Measurements from ENCODE around the gene CNTN5.
"Not testable (repeated sequence)": the region's sequence is repeated elsewhere in the genome, so short reads cannot be mapped to it uniquely, and the experiment has no call there.

Gene CNTN5

DNA sequence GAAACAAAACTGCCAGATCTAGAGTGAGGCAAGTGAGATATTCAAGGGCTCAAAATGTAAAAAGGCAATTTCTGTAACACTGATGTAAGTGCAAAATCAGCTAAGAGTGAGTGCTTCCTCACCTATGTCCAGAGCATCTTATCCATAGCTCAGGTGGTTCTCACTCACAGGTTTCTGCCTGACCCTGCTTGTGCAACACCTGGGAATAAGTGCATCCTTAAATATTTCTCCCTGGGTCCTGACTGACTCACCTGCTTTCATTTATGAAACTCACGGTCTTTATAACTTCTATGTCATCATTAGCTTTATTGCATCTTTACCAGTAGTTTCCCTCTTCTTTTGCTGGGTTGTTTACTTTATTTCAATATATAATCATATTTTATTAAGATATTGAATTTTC lies 260.6 kb downstream of the CNTN5 start:
- DNase-seq, result no peak

- not testable (repeated sequence) for DNase-seq
Observed at GRCh38 chr11:99297925-99298324, 277.2 kb downstream of the CNTN5 start.

DNA sequence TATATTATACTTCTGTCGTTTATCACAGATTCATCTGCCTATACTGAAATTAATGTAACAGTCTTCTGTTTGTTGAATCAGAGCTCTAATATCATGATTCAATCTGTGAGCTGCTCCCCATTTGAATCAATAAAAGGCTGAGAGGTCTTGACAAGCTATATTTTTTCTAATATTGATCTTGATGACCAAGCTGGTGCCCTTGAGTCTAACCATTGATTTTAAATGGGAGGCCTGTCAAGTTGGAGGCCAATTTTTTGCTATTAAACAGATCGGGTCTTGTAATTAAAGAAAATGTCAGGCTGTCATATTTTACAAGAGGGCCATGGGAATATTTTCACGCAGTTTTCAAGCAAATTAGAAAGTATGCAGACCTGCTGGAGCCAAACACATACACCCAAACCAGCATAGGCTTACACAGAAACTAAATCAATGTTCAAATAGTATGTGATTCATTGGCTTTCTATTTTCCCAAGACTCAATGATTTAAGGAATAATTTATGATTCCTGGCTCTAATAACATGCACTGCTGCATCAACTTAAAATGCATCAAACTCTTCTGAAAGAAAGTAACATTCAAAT lies 286.9 kb downstream of the CNTN5 start:
- DNase-seq, result no peak

- no peak for DNase-seq
Observed at GRCh38 chr11:99311870-99312269, 291.1 kb downstream of the CNTN5 start.

- no peak for DNase-seq
Observed at GRCh38 chr11:99316776-99317520, 296.2 kb downstream of the CNTN5 start.

GRCh38 chr11:99320769-99321290 lies 300.1 kb downstream of the CNTN5 start:
- no peak for DNase-seq

- no peak for DNase-seq
Observed at GRCh38 chr11:99325847-99326246, 305.1 kb downstream of the CNTN5 start.

GRCh38 chr11:99327066-99327465 lies 306.3 kb downstream of the CNTN5 start:
- no peak for DNase-seq

DNA sequence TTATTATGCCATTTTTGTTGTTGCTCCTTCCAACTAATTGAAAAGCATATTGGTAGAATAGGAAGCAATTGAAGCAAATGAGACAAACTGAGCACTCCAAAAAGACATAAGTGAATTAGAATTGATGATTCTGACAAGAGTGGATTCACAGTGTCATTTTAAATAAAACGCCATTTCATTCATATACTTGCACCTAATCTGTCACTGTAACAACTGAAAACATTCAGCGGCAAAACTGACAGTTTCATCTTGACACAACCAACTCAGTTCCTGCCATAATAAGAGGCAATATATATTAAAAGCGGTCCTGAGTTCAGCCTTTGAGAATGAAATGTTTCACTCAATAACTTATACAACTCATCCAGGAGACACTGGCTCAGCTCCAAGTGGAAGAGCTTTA lies 306.8 kb downstream of the CNTN5 start:
- DNase-seq, result no peak

DNA sequence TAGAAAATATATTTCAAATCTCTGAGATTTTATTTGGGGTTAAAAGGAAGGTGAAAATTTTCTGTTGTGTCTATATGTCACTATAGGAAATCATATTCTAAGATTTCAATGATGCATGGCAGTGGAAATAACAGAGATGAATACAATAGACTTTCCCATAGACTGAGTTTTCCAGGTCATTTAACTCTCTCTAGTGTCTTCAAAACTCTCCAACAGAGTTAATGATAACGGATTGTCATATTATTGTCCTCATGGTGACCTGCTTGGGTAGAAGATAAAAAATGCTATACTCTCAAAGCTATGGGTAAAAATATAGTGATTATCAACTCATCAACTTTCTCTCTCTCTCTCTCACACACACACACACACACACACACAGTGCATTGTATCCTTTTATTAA lies 312.9 kb downstream of the CNTN5 start:
- no peak for DNase-seq

DNA sequence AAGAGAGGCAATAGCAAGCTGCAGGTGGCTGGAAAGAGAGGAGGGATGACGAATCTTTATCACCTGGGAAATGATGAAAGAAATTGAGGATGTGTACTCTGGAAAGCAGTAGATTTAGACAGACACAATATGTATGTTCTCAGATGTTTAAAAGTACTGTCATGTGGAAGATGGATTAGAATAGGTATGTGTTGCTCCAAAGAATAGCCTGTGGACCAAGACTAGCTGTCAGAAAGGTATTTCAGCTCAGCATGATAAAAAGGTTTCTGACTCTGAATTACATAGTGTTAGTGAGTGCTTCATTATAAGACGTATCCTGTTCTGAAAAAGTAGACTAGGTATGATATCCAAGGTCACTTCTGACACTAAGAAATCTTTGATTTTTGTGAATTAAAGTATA lies 322.4 kb downstream of the CNTN5 start:
- DNase-seq, result no peak

- no peak for DNase-seq
Observed at GRCh38 chr11:99349151-99349673, 328.5 kb downstream of the CNTN5 start.

DNA sequence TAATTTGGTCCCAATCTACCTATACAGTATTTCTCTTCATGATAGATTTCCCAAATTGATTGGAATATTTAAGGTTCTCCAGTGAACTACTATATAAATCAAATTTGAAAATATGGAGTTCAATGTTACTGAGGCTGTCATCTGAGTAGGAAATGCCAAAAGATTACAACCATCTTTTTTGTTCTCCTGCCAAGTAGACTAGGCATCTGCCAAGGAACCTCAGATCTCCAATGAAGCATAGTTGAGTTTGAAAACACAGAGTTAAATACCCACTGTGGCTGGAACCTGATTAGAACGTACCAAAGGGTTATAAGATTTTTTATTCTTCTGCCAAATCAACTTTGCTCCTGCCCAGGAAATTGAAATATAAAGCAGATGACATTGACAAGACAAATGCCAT lies 330.9 kb downstream of the CNTN5 start:
- no peak for DNase-seq

DNA sequence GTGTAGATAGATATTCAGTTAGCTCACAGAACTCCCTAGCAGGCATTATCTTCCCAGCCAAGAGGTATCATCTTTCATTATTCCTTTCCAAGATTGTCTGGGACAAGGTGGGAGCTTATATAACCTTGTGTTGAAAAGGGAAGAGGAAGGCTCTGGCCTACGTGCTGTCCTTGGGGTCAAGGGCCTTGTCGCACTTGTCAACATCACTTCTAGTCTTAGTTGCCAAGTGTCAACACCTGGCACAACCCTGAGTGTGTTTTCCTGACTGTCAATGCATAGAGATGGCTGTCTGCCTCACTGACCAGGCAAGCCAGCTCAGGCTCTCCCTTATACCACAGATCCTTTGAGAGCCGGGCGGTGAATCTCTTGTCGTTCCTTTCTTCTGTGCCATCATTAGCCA lies 331.9 kb downstream of the CNTN5 start:
- DNase-seq, result no peak

DNA sequence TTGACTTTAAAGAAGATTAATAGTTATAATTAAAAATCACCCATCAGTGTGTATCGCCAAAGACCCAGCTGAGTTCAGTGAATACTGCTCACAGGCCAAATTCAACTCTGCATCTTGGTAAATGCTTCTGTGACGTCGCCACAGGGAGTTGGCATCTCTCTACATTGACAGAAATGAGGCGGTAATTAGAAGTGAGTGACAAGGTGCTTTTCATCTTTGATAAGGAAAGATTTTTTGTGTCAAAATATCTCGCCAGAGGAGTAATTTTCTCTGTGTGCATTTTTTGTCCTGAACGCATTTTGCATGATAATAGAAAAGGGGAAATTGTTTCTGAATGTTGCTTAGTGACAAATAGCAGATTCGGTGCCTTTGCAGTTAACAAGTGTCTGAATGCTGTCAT lies 345.8 kb downstream of the CNTN5 start:
- no peak for DNase-seq

DNA sequence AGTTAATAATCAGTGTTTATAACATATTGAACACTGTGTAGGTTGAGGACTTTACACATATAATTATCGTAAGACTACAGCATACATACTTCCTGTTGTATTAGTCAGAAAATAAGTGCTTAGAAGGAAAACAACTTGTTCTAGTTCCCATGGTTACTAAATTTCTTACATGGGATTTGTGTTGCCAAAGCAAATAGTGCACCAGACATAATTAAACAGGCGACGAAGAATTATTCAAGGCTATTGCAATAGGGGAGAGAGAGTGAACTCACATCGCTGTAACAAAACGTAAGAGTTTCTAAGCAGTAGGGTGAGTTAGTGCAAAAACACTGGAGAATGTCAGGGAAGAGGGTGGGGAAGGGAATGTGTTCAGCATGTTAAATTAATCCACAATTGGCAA lies 347.8 kb downstream of the CNTN5 start:
- DNase-seq, result no peak

DNA sequence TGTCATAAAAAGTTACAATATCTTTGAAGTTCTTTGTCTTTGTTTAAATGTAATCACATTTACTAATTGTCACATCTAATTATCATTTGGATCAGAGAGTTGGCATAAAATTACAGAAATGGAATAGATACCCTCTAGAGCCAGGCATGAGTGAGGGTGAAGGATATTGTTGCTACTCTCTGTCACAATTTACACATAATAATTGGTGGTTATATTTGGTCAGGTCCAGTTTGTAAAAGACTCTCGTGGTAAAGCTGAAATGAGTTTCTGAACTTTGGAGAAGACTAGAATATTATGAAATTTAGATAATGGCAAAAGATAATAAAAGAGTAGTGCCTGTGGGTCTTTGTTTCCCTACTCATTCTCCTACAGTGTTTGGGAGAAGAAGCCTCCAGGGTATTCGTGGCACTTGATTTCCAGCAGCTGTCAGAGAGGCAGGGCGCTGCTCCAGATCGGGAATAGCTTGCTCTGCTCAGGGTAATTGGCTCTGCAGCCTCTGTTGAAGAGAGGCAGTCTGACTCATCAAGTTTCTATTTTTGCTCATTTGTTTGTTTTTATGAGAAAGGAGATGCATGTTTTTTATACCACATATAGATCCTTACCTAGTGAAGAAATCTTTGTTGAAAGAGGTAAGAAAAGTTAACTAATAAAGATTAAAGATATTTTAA lies 349.9 kb downstream of the CNTN5 start:
- DNase-seq, result no peak

DNA sequence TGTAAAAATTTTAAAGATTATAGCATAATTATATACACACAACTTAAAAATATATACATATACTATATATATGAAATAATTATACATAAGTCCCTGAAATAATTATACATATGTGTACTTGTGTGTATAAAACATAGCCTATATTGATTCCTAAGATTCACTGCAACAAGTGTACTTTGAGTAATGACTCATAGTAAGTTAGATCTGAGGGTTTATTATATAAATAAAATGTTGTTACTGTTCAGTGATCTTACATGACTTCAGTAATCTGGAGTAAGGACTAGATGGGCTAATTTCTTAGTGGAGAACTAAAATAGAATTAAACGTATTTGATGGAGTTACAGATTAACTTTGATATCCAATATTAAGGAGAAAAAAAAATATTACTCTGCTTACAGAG lies 350.5 kb downstream of the CNTN5 start:
- no peak for DNase-seq

- no peak for DNase-seq
Observed at GRCh38 chr11:99376463-99376862, 355.7 kb downstream of the CNTN5 start.

GRCh38 chr11:99383648-99384245 lies 363.0 kb downstream of the CNTN5 start:
- DNase-seq, result no peak

DNA sequence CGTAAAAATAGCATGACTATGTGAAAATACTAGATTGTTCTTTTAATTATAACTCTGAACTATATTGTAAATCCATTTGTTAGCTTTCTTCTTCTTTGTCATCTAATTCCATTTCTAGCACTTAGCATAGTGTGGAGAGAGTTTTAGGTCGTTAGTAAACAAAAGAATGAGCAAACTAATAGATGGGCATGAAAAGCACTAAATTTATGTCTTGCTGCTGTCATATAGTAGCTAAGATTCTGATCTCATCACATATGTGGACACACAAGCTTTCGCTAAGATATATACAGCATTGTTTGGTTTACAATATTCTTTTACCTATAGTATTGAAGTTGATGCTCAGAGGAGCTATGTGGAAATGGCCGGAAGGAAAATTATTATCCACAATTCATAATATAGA lies 370.5 kb downstream of the CNTN5 start:
- DNase-seq, result no peak

- no peak for DNase-seq
Observed at GRCh38 chr11:99406345-99406744, 385.6 kb downstream of the CNTN5 start.

DNA sequence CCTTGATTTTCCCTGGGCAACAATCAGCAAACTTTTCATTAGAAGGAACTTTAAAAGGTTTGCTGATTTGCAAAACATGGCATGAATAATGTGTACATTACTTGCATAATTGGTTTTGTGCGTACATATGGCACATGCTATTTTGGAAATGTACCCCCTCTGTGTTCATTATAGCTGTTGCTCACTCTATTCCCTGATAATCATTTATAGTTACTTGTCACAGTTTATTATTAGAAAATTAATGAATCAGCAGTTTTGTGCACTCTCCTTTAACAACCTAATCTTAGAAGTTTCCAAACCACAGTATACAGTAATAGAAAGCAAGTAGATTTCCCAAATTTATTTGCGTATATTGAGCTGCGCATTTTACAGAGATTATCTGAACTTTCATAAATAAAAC lies 389.9 kb downstream of the CNTN5 start:
- no peak for DNase-seq
